GM19043 (cell line): ENCODE results near the gene SCG2.

Source experiments
- ATAC-seq: cut with Tn5 transposase; IDR thresholded peaks from one replicate; pipeline ENCODE4 v1.9.1; 2021; ENCODE audit warnings: low read depth; ENCODE audit not compliant: unreplicated experiment

SCG2 gene

GRCh38 chr2:223601932-223602666, at the start of gene SCG2:
SCG2 (minus strand) TSS chr2:223602361; CDS start chr2:223599282, 3,079 bp downstream.
- peak; percentile 75 for ATAC-seq

- ATAC-seq = no peak
Observed at GRCh38 chr2:223649554-223650533, 47.7 kb upstream of the SCG2 start.

GRCh38 chr2:223648755-223649154, 46.6 kb upstream of the SCG2 start:
- no peak for ATAC-seq

GRCh38 chr2:223647258-223647952, 45.2 kb upstream of the SCG2 start:
- ATAC-seq = peak; percentile 82

- no peak for ATAC-seq
Observed at GRCh38 chr2:223644136-223644535, 42.0 kb upstream of the SCG2 start.

GRCh38 chr2:223643309-223643708, 41.1 kb upstream of the SCG2 start:
- no peak for ATAC-seq

- ATAC-seq = no peak
Observed at GRCh38 chr2:223642506-223642905, 40.3 kb upstream of the SCG2 start.

GRCh38 chr2:223641082-223641481, 38.9 kb upstream of the SCG2 start:
- ATAC-seq = no peak

GRCh38 chr2:223635080-223635479, 32.9 kb upstream of the SCG2 start:
- no peak for ATAC-seq

- no peak for ATAC-seq
Observed at GRCh38 chr2:223634238-223634637, 32.1 kb upstream of the SCG2 start.

GRCh38 chr2:223633656-223634055, 31.5 kb upstream of the SCG2 start:
- no peak for ATAC-seq

GRCh38 chr2:223632826-223633225, 30.7 kb upstream of the SCG2 start:
- no peak for ATAC-seq

GRCh38 chr2:223626716-223627115, 24.6 kb upstream of the SCG2 start:
- ATAC-seq = no peak

GRCh38 chr2:223625652-223626051, 23.5 kb upstream of the SCG2 start:
- no peak for ATAC-seq

GRCh38 chr2:223621901-223622300, 19.7 kb upstream of the SCG2 start:
- ATAC-seq = no peak

GRCh38 chr2:223619486-223620129, 17.4 kb upstream of the SCG2 start:
- no peak for ATAC-seq

GRCh38 chr2:223618172-223619035, 16.2 kb upstream of the SCG2 start:
- ATAC-seq = no peak

- ATAC-seq = no peak
Observed at GRCh38 chr2:223614534-223614933, 12.4 kb upstream of the SCG2 start.
